Measurements from ENCODE around the gene COL5A1. TPM values are rescaled to one million over a fixed set of nuclear protein-coding genes. Genes with fewer than 3 reads are reported as not detected.

COL5A1 gene
- total RNA-seq, 1 experiment from 2014 or later, result 10.1 TPM

- no peaks in the 10 kb centered on the region for H3K36me3 ChIP-seq (replicated peaks; ENCODE audit: control insufficient read depth, insufficient read depth, low read length)
- H3K4me3 ChIP-seq (ENCODE audit: insufficient read depth, low read depth, low read length), result no peak overlapping the region
- no peaks in the 10 kb centered on the region for H3K27me3 ChIP-seq (ENCODE audit: control insufficient read depth, insufficient read depth, low read length)
- DNase-seq, result no peak
Measured at GRCh38 chr9:134723491-134724190, 82.0 kb downstream of the COL5A1 start.

GRCh38 chr9:134724202-134724911 lies 82.8 kb downstream of the COL5A1 start:
- no peak for DNase-seq
- H3K36me3 ChIP-seq (replicated peaks; ENCODE audit: control insufficient read depth, insufficient read depth, low read length), result no peaks in the 10 kb centered on the region
- H3K27me3 ChIP-seq (ENCODE audit: control insufficient read depth, insufficient read depth, low read length), result no peaks in the 10 kb centered on the region
- no peak overlapping the region for H3K4me3 ChIP-seq (ENCODE audit: insufficient read depth, low read depth, low read length)

- Histone ChIP-seq H3K36me3 (replicated peaks; ENCODE audit: control insufficient read depth, insufficient read depth, low read length) (no peaks in the 10 kb centered on the region), H3K27me3 (ENCODE audit: control insufficient read depth, insufficient read depth, low read length) (no peaks in the 10 kb centered on the region), H3K4me3 (ENCODE audit: insufficient read depth, low read depth, low read length) (no peak overlapping the region)
- no peak for DNase-seq
Measured at GRCh38 chr9:134724912-134725604, 83.5 kb downstream of the COL5A1 start.

- Histone ChIP-seq H3K36me3 (replicated peaks; ENCODE audit: control insufficient read depth, insufficient read depth, low read length) (no peaks in the 10 kb centered on the region), H3K27me3 (ENCODE audit: control insufficient read depth, insufficient read depth, low read length) (no peaks in the 10 kb centered on the region), H3K4me3 (ENCODE audit: insufficient read depth, low read depth, low read length) (no peak overlapping the region)
- DNase-seq, result no peak
Measured at GRCh38 chr9:134725605-134725940, 84.0 kb downstream of the COL5A1 start.

- Histone ChIP-seq H3K36me3 (replicated peaks; ENCODE audit: control insufficient read depth, insufficient read depth, low read length) (no peaks in the 10 kb centered on the region), H3K27me3 (ENCODE audit: control insufficient read depth, insufficient read depth, low read length) (no peaks in the 10 kb centered on the region), H3K4me3 (ENCODE audit: insufficient read depth, low read depth, low read length) (no peak overlapping the region)
- no peak for DNase-seq
Measured at GRCh38 chr9:134726026-134726721, 84.6 kb downstream of the COL5A1 start.

- Histone ChIP-seq H3K27me3 (ENCODE audit: control insufficient read depth, insufficient read depth, low read length) (no peaks in the 10 kb centered on the region), H3K36me3 (replicated peaks; ENCODE audit: control insufficient read depth, insufficient read depth, low read length) (no peaks in the 10 kb centered on the region), H3K4me3 (ENCODE audit: insufficient read depth, low read depth, low read length) (no peak overlapping the region)
- DNase-seq, result no peak
Measured at GRCh38 chr9:134726722-134727034, 85.1 kb downstream of the COL5A1 start.

GRCh38 chr9:134728021-134728795 lies 86.6 kb downstream of the COL5A1 start:
- Histone ChIP-seq H3K27me3 (ENCODE audit: control insufficient read depth, insufficient read depth, low read length) (no peaks in the 10 kb centered on the region), H3K36me3 (replicated peaks; ENCODE audit: control insufficient read depth, insufficient read depth, low read length) (no peaks in the 10 kb centered on the region), H3K4me3 (ENCODE audit: insufficient read depth, low read depth, low read length) (no peak overlapping the region)
- DNase-seq, result no peak

- H3K36me3 ChIP-seq (replicated peaks; ENCODE audit: control insufficient read depth, insufficient read depth, low read length), result no peaks in the 10 kb centered on the region
- no peak overlapping the region for H3K4me3 ChIP-seq (ENCODE audit: insufficient read depth, low read depth, low read length)
- no peak for DNase-seq
- H3K27me3 ChIP-seq (ENCODE audit: control insufficient read depth, insufficient read depth, low read length), result no peaks in the 10 kb centered on the region
Measured at GRCh38 chr9:134728801-134729495, 87.3 kb downstream of the COL5A1 start.

GRCh38 chr9:134730011-134730760 lies 88.6 kb downstream of the COL5A1 start:
- H3K4me3 ChIP-seq (ENCODE audit: insufficient read depth, low read depth, low read length), result no peak overlapping the region
- no peak for DNase-seq
- H3K27me3 ChIP-seq (ENCODE audit: control insufficient read depth, insufficient read depth, low read length), result no peaks in the 10 kb centered on the region
- H3K36me3 ChIP-seq (replicated peaks; ENCODE audit: control insufficient read depth, insufficient read depth, low read length), result no peaks in the 10 kb centered on the region

- DNase-seq, result no peak
- no peak overlapping the region for H3K4me3 ChIP-seq (ENCODE audit: insufficient read depth, low read depth, low read length)
- no peaks in the 10 kb centered on the region for H3K27me3 ChIP-seq (ENCODE audit: control insufficient read depth, insufficient read depth, low read length)
- H3K36me3 ChIP-seq (replicated peaks; ENCODE audit: control insufficient read depth, insufficient read depth, low read length), result no peaks in the 10 kb centered on the region
Measured at GRCh38 chr9:134730761-134731496, 89.3 kb downstream of the COL5A1 start.

GRCh38 chr9:134731497-134732391 lies 90.1 kb downstream of the COL5A1 start:
- Histone ChIP-seq H3K36me3 (replicated peaks; ENCODE audit: control insufficient read depth, insufficient read depth, low read length) (no peaks in the 10 kb centered on the region), H3K4me3 (ENCODE audit: insufficient read depth, low read depth, low read length) (no peak overlapping the region), H3K27me3 (ENCODE audit: control insufficient read depth, insufficient read depth, low read length) (no peaks in the 10 kb centered on the region)
- no peak for DNase-seq
